HL-60/S4 treated with retinoic acid at 250 ng/mL for 4 days and 3 days (cell line): ENCODE measurements around the gene PROZ.

Source experiments
- in situ Hi-C: fragments of 300-500 bp; cut with MboI; formaldehyde crosslinking; loops from 2 replicates; pipeline ENCODE4 v1.7.0; 2022; ENCODE audit warnings: low sequenced_read_pairs

The PROZ gene

DNA sequence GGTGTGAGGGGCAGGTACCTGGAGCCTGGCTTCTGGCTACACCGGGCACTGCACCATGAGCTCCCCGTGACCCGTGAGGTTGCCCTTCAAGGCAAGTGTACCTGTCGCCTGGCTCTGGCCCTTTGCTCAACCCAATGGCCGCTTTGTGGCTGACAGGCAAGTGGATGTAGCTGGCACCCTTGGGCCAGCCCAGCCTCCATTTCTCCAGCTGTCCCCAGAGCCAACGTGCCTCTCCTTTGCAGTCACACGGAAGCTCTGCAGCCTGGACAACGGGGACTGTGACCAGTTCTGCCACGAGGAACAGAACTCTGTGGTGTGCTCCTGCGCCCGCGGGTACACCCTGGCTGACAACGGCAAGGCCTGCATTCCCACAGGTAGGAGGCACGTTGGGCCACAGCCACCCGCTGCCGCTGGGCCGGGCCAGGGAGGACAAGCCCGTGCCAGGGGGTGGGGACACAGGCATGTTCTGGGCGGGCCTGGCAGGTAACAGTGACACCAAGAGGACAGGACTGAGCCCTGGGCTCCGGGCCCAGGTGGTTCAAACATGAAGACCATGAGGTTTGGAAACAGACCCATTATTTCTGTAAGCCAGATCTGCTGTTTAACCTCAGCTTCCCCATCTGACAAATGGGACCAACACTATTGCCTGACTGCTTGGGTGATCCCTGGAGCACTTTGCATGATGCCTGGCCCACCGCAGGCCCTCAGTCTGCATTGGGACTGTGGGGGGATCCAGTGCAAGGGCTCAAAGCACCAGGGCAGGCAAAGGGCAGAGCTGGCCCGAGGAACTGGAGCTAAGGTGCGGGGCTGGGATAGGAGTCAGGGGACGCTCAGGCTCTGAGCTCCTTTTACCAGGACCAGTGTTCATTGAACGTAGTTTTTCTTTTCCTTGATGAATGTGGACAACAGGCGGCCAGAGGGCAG is 17.5 kb upstream of the PROZ start:
- in situ Hi-C loops: no loop called here

DNA sequence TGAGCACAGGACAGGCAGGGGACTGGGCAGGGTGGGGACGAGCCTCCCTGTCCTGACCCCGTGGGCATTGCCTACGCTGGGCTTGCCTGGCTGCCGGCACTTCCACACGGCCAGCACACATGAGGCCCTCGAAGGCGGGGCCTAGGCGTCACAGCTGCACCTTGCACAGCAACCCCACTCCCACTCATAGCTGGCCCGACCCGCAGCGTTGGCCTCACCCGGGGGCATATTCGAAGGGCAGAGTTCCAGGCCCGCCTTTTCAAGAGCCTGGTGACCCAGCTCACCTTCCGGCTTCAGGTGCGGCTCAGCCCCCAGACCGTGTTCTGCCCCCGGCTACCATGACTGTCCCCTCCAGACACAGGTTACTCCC is 16.9 kb upstream of the PROZ start:
- in situ Hi-C loops: no loop called here

DNA sequence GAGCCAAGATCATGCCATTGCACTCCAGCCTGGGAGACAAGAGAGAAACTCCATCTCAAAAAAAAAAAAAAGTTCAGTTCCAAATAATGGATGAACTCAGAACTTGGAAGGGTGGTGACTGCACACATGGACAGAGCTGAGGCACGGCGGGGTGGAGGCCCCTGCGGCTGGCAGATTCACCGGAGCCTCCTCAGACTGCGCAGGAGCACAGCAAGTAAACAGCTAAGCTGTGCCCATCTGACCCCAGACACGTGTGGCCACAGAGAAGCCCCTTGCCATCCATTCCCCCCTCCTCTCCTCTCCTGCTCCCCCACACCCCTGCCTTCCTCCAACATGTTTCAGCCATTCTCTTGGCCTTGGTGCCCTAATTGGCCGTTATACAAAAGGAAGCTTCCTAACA is 15.6 kb upstream of the PROZ start:
- in situ Hi-C loops: no loop called here

DNA sequence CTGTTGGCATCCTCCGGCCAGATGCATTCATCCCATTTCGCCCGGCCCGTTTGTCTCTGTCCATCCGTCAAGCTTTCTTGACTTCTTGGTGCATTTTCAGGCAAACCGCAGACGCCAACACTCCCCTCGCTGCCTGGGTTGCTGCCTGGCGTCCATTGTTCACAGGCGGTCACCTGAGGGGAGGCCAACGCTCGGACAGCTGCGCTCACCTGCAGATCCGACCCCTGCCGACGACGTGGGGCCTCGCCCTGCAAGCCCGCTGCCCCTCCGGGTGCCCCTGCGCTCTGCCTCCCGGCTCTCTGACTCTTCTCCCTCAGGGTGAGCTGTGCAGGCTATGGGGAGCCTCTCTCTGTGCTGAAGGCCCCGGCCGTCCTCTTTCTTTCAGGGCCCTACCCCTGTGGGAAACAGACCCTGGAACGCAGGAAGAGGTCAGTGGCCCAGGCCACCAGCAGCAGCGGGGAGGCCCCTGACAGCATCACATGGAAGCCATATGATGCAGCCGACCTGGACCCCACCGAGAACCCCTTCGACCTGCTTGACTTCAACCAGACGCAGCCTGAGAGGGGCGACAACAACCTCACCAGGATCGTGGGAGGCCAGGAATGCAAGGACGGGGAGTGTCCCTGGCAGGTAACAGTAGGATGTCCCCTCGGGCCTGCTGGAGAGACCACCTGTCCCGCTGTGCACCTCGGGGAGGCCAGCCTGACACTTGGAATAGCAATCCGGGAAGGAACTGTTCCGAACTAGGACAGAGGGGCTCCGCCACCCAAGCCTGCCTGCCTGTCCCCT is 14.8 kb upstream of the PROZ start:
- in situ Hi-C loops: no loop called here

GRCh38 chr13:113144255-113144629 is 14.2 kb upstream of the PROZ start:
- in situ Hi-C loops: no loop called here

DNA sequence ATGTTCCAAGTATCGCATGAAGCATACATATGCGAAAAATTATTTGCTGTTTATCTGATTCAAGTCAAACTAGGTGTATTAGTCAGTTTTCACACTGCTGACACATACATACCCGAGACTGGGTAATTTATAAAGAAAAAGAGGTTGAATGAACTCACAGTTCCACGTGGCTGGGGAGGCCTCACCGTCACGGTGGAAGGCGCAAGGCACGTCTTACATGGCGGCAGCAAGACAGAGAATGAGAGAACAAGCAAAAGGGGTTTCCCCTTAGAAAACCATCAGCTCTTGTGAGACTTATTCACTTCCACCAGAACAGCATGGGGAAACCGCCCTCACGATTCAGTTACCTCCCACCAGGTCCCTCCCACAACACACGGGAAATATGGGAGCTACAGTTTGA is 13.0 kb upstream of the PROZ start:
- in situ Hi-C loops: no loop called here

GRCh38 chr13:113145911-113146598 is 12.4 kb upstream of the PROZ start:
- in situ Hi-C loops: no loop called here

- in situ Hi-C loops: no loop called here
Observed at GRCh38 chr13:113146750-113147149, 11.7 kb upstream of the PROZ start.

DNA sequence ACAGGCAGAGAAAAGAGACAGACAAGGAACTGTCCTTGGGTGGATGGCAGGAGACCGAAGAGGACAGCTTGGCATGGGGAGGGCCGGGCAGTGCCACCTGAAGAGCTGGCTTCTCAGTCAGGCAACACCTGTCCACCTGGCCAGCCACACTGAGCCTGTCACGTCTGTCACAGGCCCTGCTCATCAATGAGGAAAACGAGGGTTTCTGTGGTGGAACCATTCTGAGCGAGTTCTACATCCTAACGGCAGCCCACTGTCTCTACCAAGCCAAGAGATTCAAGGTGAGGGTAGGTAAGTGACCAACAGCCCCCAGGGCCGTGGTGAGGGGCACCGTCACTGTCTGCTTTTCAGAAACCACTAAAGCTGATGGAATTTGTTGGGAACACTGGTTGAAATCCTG is 11.2 kb upstream of the PROZ start:
- in situ Hi-C loops: no loop called here

DNA sequence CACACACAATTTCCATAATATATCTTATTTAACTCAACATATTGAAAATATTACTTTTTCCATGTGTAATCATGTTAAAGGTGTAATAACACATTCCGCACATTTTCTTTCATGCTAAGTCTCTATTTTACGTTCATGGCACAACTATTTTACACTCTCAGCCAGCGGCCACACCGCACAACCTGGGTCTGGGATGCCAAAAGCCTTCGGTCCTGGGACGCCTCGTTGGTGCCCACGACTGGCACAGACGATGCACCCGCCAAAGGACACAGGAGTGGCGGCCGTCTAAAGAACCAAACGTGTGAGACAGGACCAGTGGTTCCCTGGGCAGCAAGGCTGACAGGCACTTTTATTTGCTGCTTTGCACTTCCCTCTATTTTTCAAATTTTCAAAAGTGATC is 10.0 kb upstream of the PROZ start:
- in situ Hi-C loops: no loop called here

GRCh38 chr13:113148940-113149503 is 9.4 kb upstream of the PROZ start:
- in situ Hi-C loops: no loop called here

- in situ Hi-C loops: no loop called here
Observed at GRCh38 chr13:113149711-113150549, 8.5 kb upstream of the PROZ start.

DNA sequence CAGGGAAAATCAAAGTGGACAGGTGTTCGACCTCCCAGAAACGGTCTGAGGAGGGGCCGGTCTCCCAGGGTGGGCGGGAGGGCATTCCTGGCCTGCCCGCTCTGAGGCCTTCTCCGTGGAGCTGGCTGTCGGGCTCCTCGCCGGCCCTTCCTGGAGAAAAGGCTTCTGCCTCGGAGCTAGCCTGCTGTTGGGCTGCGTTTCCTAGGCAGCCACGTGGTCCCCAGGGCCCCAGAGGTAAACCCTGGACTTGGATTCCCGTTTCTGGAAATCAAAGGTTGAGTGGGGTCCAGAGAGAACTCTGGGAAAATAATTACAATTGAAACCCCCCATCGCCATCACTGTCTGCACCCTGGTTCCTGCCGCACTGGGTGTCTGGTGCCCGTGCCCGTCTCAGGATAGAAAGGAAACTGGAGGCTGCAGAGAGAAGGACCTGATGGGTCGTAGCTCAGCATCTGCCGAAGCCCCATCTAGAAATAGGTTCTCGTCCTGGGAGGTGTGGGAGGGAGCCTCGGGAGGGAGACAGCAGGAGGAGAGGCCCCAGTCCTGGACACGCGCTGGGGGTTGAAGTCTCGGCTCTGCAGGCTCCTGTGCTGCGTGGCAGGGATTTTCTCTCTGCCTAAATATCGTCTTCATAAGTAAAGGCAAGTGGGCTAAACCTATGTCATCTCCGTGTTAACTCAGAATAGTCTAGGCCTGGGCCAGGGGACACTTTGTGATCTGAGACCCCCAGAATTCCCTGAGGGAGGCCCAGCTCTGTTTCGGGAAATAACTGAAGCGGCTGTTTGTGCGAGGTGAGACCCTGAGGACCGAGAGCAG is 7.7 kb upstream of the PROZ start:
- in situ Hi-C loops: no loop called here

DNA sequence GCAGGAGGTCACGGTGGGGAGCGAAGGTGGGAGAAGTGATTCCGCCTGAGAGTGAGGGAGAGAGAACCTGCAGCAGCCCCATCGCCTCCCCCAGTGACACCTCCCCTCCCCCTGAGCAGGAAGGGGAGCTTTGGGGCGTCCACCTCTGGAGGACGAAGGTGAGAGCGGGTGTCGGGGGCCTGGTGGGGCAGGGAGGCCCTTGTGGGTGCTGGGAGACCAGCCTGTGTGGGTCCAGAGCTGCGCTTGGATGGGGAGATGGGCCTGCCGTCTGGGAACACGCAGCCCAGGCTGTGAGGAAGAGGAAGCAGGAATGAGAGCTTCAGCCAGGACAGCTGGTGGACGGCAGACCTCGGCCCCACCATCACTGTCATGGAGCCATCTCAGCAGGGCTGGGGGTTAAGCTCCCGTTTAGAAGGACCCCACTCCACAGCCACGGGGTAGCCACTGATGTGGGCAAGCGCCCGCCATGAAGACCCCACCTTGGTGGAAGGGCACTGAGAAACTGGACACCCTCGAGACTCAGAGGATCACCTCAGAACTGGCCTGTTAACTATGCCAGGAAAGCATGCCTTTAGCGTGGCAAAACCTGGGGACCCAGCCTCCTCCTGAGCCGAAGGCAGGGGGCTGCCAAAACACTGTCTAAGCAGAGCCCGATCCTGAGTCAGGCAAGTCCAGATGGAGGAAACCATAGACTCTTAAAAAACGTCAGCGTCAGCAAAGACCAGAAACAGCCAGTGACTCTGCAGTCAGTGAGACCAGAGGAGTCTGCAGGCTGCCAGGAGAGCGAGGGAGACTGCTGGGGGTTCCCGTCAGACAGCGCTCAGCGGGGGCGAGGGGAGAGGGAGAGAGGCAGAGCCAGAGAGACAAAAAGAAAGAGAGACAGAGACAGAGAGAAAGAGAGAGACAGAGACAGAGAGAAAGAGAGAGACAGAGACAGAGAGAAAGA is 6.4 kb upstream of the PROZ start:
- in situ Hi-C loops: no loop called here

DNA sequence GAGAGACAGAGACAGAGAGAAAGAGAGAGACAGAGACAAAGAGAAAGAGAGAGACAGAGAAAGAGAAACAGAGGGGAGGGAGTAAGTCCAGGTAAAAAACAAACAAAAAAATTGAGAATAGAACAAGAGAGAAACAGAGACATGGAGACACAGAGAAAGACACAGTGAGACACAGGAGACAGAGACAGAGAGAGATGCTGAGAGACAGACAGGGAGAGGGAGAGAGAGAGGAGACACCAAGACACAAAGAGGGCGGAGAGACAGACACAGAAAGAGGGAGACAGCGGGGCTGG is 5.8 kb upstream of the PROZ start:
- in situ Hi-C loops: no loop called here

DNA sequence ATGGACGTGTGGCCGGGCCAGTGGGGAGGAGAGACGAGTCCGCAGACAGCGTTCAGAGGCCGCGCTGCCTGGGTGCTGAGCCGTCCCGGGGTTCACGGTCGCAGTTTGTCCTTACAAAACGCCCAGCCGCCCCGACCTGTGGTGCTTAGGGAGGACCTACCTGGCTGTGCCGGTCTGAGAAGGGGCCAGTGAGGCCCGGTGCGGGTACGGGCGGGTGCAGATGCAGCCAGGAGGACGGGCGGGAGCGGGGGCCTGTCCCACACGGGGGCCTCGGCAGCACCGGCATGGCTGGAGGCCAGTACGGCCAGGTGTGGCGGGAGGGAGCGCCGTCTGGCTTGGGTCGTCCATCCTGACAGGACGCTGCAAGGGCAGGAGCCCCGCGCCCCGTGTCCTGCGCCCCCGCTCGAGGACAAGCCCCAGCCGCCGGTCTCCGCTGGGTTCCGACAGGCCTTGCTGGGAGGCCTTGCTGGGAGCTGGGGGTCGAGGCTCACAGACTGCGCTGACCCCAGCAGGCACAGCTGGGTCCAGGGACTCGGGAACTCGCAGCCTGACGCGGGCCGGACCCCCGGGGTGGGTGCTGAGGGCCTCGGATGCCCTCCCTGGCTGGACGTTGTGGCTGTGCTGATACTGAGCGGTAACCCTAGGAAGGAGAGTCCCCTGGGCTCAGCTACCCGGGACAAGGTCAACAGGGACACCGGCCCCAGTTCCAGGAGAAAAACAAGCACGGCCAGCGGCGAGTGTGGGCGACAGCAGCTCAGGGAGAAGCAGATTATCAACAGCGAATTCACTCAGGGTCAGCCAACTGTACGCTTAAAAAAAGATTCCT is 5.3 kb upstream of the PROZ start:
- in situ Hi-C loops: no loop called here

GRCh38 chr13:113153810-113154748 is 4.4 kb upstream of the PROZ start:
- in situ Hi-C loops: no loop called here
